Measurements from ENCODE around the gene YDJC.

DNA sequence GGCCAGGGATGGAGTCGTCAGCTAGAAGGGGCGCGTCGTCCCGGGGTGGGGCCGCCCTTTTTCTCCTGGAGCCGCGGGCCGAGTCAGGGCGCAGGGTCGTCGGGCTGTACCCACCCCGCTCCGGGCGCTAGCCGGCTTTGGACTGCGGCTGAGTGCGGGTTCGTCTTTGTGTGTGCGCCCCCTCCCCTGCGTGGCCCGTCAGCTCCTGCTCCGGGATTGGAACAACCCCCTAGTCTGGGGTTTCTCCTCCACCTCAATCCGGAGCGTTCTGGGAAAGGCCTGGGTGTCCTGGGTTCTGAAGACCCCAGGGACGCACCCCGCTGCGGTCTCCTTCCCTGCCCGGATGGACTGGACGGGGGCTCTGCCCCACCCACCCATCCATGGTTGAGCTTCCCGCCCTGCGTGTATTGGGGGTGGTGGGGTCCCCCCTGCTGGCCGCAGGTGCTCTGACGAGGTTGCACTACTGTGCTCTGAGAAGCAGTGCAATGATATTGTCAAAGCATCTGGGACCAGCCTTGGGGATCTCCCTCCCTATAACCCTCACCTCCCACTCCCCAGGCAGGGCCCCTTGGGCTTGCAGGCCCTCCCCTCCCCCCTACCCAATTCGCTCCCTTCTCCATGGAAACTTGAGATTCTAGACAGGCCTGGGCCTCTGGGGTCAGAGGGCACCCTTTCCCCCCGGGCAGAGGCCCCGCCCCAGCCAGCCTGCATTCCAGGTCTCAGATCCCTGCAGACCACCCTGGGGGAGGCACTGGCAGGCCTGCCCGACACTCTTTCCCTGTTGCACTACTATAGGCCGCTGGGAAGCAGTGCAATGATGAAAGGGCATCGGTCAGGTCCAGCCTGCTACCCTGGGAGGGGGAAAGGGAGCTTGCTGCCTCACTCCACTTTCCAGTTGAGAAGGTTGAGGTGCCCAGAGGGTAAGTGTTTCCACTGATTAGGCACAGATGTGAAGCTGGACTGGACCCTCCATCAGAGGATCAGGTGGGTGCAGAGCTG, 23.0 kb upstream of the YDJC start:
- TF ChIP-seq, protein P1, sequence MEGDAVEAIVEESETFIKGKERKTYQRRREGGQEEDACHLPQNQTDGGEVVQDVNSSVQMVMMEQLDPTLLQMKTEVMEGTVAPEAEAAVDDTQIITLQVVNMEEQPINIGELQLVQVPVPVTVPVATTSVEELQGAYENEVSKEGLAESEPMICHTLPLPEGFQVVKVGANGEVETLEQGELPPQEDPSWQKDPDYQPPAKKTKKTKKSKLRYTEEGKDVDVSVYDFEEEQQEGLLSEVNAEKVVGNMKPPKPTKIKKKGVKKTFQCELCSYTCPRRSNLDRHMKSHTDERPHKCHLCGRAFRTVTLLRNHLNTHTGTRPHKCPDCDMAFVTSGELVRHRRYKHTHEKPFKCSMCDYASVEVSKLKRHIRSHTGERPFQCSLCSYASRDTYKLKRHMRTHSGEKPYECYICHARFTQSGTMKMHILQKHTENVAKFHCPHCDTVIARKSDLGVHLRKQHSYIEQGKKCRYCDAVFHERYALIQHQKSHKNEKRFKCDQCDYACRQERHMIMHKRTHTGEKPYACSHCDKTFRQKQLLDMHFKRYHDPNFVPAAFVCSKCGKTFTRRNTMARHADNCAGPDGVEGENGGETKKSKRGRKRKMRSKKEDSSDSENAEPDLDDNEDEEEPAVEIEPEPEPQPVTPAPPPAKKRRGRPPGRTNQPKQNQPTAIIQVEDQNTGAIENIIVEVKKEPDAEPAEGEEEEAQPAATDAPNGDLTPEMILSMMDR (conservative IDR thresholded peaks at IDR 0.05): no peak
- TF ChIP-seq ZFX (IDR thresholded peaks at IDR 0.05): no peak

Measured in C4-2B (cell line).